ENCODE data around the gene BSDC1. TPM values are rescaled to one million over a fixed set of nuclear protein-coding genes. Genes with fewer than 3 reads are reported as not detected.

Gene BSDC1
- total and polyA plus RNA-seq, 2 experiments from 2014 or later: 22.7 to 50.7 TPM

DNA sequence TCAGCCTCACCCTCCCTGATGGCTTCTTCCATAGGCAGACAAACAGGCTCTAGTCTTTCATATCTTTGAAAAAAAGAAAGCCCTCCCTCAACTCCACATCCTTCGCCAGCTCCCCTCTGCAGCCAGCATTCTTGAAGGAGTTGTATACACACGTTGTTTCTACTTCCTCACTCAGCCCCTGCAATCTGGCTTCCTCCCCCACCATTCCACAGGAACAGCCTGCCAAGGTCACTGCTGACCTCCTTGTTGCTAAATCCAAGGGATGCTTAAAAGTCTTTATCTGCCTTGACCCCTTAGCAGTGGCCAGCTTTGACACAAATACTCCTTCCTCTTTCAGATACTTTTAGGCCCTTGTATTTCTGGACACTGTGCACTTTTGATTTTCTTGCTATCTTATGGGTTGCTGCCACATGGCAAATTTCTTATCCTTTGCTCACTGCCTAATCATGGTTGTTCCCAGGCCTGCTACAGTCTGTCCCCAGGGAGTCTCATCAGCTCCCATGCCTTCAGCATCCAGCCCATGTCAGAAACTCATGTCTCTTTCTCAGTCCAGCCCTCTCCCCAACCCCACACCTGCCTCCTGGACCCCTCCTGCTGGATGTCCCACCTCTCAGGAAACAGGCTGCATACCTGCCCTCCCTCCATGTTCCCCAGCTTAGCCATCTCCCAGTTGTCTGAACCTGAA is 40.2 kb downstream of the BSDC1 start (continued):
- TF ChIP-seq, protein P1, sequence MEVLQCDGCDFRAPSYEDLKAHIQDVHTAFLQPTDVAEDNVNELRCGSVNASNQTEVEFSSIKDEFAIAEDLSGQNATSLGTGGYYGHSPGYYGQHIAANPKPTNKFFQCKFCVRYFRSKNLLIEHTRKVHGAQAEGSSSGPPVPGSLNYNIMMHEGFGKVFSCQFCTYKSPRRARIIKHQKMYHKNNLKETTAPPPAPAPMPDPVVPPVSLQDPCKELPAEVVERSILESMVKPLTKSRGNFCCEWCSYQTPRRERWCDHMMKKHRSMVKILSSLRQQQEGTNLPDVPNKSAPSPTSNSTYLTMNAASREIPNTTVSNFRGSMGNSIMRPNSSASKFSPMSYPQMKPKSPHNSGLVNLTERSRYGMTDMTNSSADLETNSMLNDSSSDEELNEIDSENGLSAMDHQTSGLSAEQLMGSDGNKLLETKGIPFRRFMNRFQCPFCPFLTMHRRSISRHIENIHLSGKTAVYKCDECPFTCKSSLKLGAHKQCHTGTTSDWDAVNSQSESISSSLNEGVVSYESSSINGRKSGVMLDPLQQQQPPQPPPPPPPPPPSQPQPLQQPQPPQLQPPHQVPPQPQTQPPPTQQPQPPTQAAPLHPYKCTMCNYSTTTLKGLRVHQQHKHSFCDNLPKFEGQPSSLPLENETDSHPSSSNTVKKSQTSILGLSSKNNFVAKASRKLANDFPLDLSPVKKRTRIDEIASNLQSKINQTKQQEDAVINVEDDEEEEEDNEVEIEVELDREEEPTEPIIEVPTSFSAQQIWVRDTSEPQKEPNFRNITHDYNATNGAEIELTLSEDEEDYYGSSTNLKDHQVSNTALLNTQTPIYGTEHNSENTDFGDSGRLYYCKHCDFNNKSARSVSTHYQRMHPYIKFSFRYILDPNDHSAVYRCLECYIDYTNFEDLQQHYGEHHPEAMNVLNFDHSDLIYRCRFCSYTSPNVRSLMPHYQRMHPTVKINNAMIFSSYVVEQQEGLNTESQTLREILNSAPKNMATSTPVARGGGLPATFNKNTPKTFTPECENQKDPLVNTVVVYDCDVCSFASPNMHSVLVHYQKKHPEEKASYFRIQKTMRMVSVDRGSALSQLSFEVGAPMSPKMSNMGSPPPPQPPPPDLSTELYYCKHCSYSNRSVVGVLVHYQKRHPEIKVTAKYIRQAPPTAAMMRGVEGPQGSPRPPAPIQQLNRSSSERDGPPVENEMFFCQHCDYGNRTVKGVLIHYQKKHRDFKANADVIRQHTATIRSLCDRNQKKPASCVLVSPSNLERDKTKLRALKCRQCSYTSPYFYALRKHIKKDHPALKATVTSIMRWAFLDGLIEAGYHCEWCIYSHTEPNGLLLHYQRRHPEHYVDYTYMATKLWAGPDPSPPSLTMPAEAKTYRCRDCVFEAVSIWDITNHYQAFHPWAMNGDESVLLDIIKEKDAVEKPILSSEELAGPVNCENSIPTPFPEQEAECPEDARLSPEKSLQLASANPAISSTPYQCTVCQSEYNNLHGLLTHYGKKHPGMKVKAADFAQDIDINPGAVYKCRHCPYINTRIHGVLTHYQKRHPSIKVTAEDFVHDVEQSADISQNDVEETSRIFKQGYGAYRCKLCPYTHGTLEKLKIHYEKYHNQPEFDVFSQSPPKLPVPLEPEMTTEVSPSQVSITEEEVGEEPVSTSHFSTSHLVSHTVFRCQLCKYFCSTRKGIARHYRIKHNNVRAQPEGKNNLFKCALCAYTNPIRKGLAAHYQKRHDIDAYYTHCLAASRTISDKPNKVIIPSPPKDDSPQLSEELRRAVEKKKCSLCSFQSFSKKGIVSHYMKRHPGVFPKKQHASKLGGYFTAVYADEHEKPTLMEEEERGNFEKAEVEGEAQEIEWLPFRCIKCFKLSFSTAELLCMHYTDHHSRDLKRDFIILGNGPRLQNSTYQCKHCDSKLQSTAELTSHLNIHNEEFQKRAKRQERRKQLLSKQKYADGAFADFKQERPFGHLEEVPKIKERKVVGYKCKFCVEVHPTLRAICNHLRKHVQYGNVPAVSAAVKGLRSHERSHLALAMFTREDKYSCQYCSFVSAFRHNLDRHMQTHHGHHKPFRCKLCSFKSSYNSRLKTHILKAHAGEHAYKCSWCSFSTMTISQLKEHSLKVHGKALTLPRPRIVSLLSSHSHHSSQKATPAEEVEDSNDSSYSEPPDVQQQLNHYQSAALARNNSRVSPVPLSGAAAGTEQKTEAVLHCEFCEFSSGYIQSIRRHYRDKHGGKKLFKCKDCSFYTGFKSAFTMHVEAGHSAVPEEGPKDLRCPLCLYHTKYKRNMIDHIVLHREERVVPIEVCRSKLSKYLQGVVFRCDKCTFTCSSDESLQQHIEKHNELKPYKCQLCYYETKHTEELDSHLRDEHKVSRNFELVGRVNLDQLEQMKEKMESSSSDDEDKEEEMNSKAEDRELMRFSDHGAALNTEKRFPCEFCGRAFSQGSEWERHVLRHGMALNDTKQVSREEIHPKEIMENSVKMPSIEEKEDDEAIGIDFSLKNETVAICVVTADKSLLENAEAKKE (CRISPR knock-in tag; IDR thresholded peaks at IDR 0.05): no peak
- TF ChIP-seq EZH2 (IDR thresholded peaks at IDR 0.05; ENCODE audit: low read depth, unreplicated experiment) (no peak), CREB1 (CRISPR knock-in tag; IDR thresholded peaks at IDR 0.05; ENCODE audit: low read depth) (no peak)

DNA sequence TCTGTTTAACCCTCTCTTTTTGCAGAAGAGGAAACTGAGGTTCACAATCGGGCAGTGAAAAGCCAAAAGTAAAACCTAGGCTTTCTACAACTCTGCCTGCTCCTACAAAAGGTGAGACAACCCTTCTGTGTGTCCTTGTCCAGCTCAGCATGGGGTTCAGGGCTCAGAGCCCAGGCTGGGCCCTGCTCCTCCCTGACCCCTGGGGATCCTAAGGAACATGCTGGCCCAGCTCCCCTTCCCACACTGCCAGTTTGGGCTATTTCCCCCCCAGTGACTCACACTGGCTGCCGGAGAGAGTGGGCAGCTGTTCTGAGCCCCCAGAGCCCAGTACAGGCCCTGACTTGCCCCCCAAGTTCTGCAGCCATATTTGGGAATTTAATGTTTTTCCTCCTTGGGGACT is 40.8 kb downstream of the BSDC1 start:
- Mint-ChIP-seq H3K27ac (0 out of 2 replicates have a peak overlapping the region, but pooled peaks have one; percentile 2), H3K4me1 (peaks cover 18% of the 10 kb centered on the region)
- H2AFZ ChIP-seq: no peak overlapping the region
- TF ChIP-seq NANOG (IDR thresholded peaks at IDR 0.05; ENCODE audit: borderline replicate concordance) (no peak), STAT1 (IDR thresholded peaks at IDR 0.05; ENCODE audit: unreplicated experiment) (no peak), ZNF114 (CRISPR knock-in tag; IDR thresholded peaks at IDR 0.05) (no peak), EZH2 (IDR thresholded peaks at IDR 0.05; ENCODE audit: low read depth, unreplicated experiment) (no peak)
- TF ChIP-seq, protein P2, sequence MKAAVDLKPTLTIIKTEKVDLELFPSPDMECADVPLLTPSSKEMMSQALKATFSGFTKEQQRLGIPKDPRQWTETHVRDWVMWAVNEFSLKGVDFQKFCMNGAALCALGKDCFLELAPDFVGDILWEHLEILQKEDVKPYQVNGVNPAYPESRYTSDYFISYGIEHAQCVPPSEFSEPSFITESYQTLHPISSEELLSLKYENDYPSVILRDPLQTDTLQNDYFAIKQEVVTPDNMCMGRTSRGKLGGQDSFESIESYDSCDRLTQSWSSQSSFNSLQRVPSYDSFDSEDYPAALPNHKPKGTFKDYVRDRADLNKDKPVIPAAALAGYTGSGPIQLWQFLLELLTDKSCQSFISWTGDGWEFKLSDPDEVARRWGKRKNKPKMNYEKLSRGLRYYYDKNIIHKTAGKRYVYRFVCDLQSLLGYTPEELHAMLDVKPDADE (IDR thresholded peaks at IDR 0.05): no peak
- TF ChIP-seq, protein P3, sequence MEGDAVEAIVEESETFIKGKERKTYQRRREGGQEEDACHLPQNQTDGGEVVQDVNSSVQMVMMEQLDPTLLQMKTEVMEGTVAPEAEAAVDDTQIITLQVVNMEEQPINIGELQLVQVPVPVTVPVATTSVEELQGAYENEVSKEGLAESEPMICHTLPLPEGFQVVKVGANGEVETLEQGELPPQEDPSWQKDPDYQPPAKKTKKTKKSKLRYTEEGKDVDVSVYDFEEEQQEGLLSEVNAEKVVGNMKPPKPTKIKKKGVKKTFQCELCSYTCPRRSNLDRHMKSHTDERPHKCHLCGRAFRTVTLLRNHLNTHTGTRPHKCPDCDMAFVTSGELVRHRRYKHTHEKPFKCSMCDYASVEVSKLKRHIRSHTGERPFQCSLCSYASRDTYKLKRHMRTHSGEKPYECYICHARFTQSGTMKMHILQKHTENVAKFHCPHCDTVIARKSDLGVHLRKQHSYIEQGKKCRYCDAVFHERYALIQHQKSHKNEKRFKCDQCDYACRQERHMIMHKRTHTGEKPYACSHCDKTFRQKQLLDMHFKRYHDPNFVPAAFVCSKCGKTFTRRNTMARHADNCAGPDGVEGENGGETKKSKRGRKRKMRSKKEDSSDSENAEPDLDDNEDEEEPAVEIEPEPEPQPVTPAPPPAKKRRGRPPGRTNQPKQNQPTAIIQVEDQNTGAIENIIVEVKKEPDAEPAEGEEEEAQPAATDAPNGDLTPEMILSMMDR (conservative IDR thresholded peaks at IDR 0.05; ENCODE audit: low read depth in 2 of 2): no peak

More for the DNA sequence above, 40.8 kb downstream of the BSDC1 start:
- peaks cover 20% of the 10 kb centered on the region for H3K27me3 ChIP-seq (ENCODE audit: insufficient read depth)
- no peak overlapping the region for H3K4me3 ChIP-seq
- no peak overlapping the region for H3K4me2 ChIP-seq
- peaks cover 10% of the 10 kb centered on the region; the same call in 1 of the 2 replicates for H3K9me2 ChIP-seq (ENCODE audit: insufficient read depth)
- H3K79me2 ChIP-seq (replicated peaks; ENCODE audit: insufficient read depth): no peaks in the 10 kb centered on the region
- DNase-seq (ENCODE audit: low spot score) (no peak), ATAC-seq (no peak)
- peaks cover 13% of the 10 kb centered on the region; the same call in 1 of the 2 replicates for H3F3A ChIP-seq (replicated peaks; ENCODE audit: low read depth)
- H3K27ac ChIP-seq (ENCODE audit: low read depth): no peak overlapping the region
- no peaks in the 10 kb centered on the region; the same call in 1 of the 2 replicates for H3K4me1 ChIP-seq (ENCODE audit: insufficient read depth)
- Mint-ChIP-seq H3K4me3 (peak overlapping the region; percentile 51), H3K36me3 (ENCODE audit: low read depth) (peaks cover 7% of the 10 kb centered on the region), H3K9me3 (peaks cover 18% of the 10 kb centered on the region), H3K27me3 (ENCODE audit: insufficient read depth, low read depth, poor library complexity) (peaks cover 24% of the 10 kb centered on the region)
- H4K20me1 ChIP-seq (replicated peaks; ENCODE audit: insufficient read depth): no peaks in the 10 kb centered on the region
- no peaks in the 10 kb centered on the region for H3K36me3 ChIP-seq (ENCODE audit: insufficient read depth)

All from GM23338 (cell line).